Endodermal cell (in vitro differentiated cells): ENCODE results near the gene ERH. TPM values are rescaled to one million over a fixed set of nuclear protein-coding genes. Genes with fewer than 3 reads are reported as not detected.

Experiments used
- DNase-seq: peaks from one replicate; pipeline ENCODE4 v3.0.0-alpha.2; 2017
- H3K27ac ChIP-seq: 2 replicates; pipeline ENCODE4 v1.5.1; 2013; ENCODE audit warnings: mild to moderate bottlenecking, low read depth, low read length, moderate library complexity
- H3K27me3 ChIP-seq: 2 replicates; pipeline ENCODE4 v1.6.1; 2013; ENCODE audit warnings: mild to moderate bottlenecking, low read length, moderate library complexity; ENCODE audit not compliant: insufficient read depth, control insufficient read depth, poor library complexity, severe bottlenecking
- H3K36me3 ChIP-seq: 2 replicates; pipeline ENCODE4 v1.7.0; 2013; ENCODE audit warnings: mild to moderate bottlenecking, low read length, moderate library complexity; ENCODE audit not compliant: control insufficient read depth, insufficient read depth
- H3K4me1 ChIP-seq: one replicate; pipeline ENCODE4 v1.7.0; 2013; ENCODE audit warnings: low read length; ENCODE audit not compliant: control insufficient read depth, insufficient read depth
- H3K4me3 ChIP-seq: 2 replicates; pipeline ENCODE4 v1.5.1; 2013; ENCODE audit warnings: mild to moderate bottlenecking, low read length, moderate library complexity
- H3K9ac ChIP-seq: 2 replicates; pipeline ENCODE4 v1.6.1; 2013; ENCODE audit warnings: mild to moderate bottlenecking, low read length, moderate library complexity; ENCODE audit not compliant: poor library complexity, severe bottlenecking; ENCODE audit errors: extremely low read depth
- H3K9me3 ChIP-seq: 2 replicates; pipeline ENCODE4 v1.6.1; 2013; ENCODE audit warnings: mild to moderate bottlenecking, low read length, moderate library complexity; ENCODE audit not compliant: control insufficient read depth
- H3K27ac Mint-ChIP-seq: 2 replicates; pipeline ENCODE4 v1.8.0; 2020; ENCODE audit warnings: mixed read lengths
- H3K27me3 Mint-ChIP-seq: 2 replicates; pipeline ENCODE4 v1.8.0; 2021; ENCODE audit warnings: mild to moderate bottlenecking, mixed read lengths; ENCODE audit not compliant: insufficient read depth
- H3K36me3 Mint-ChIP-seq: 2 replicates; pipeline ENCODE4 v1.8.0; 2020; ENCODE audit warnings: low read depth, mixed read lengths
- H3K4me1 Mint-ChIP-seq: 2 replicates; pipeline ENCODE4 v1.8.0; 2020; ENCODE audit warnings: mixed read lengths
- H3K4me3 Mint-ChIP-seq: 2 replicates; pipeline ENCODE4 v1.8.0; 2020; ENCODE audit warnings: mild to moderate bottlenecking, moderate library complexity, mixed read lengths
- H3K9me3 Mint-ChIP-seq: 2 replicates; pipeline ENCODE4 v1.8.0; 2020; ENCODE audit warnings: mild to moderate bottlenecking, mixed read lengths
- CTCF ChIP-seq: fragments of 200-600 bp; sonication (generic); conservative IDR thresholded peaks from 2 replicates; pipeline ENCODE4 v1.5.0; 2021; ENCODE audit warnings: antibody characterized with exemption, mild to moderate bottlenecking
- WGBS, 2 experiments: methylation state at CpG; one replicate each; pipeline versions ENCODE4 v1.1.5 to v1.1.7; 2013; ENCODE audit warnings: missing lambda C conversion rate in 2 of 2, mixed read lengths in 1 of 2; ENCODE audit not compliant: insufficient coverage in 1 of 2, insufficient read length in 1 of 2; 5-methylcytosine and 5-hydroxymethylcytosine counted together
- total RNA-seq, 2 donors: library from RNA; stranded (reverse); fragmentation: NEBNext Ultra II Directional in 1 of 2; extraction: Animal tissue kit (Norgen Biotek cat#: 25700) in 1 of 2; gene quantifications; 2 replicates in 1 of 2; 3 replicates in 1 of 2; pipeline ENCODE4 v1.2.1, GENCODE V29; 2021

Gene ERH
- total RNA-seq, 2 donors from 2014 or later, result 325 to 340 TPM

GRCh38 chr14:69346710-69347109, 51.4 kb downstream of the ERH start:
- Histone ChIP-seq H3K36me3 (no peaks in the 10 kb centered on the region), H3K27me3 (no peaks in the 10 kb centered on the region), H3K9me3 (no peaks in the 10 kb centered on the region), H3K4me3 (no peak overlapping the region), H3K27ac (no peak overlapping the region), H3K4me1 (peaks cover 24% of the 10 kb centered on the region), H3K9ac (no peak overlapping the region)
- Mint-ChIP-seq H3K27me3 (peaks cover 3% of the 10 kb centered on the region), H3K27ac (no peak overlapping the region), H3K4me3 (no peak overlapping the region), H3K4me1 (peaks cover 31% of the 10 kb centered on the region), H3K9me3 (no peaks in the 10 kb centered on the region), H3K36me3 (no peaks in the 10 kb centered on the region)
- WGBS, 2 experiments, result 27 to 33% methylated on average over 4 to 9 of the region's 9 CpGs
- peak; percentile 97 for DNase-seq
- peak; percentile 96 for TF ChIP-seq CTCF

- H3K27me3 Mint-ChIP-seq, result peaks cover 3% of the 10 kb centered on the region
- no peaks in the 10 kb centered on the region for H3K27me3 ChIP-seq
- no peak overlapping the region for H3K27ac ChIP-seq
- no peaks in the 10 kb centered on the region for H3K36me3 Mint-ChIP-seq
- H3K9me3 Mint-ChIP-seq, result no peaks in the 10 kb centered on the region
- H3K9me3 ChIP-seq, result no peaks in the 10 kb centered on the region
- peaks cover 18% of the 10 kb centered on the region for H3K4me1 Mint-ChIP-seq
- H3K4me1 ChIP-seq, result peaks cover 15% of the 10 kb centered on the region
- H3K4me3 ChIP-seq, result no peak overlapping the region
- H3K27ac Mint-ChIP-seq, result peak overlapping the region; percentile 55
- no peak for TF ChIP-seq CTCF
- no peaks in the 10 kb centered on the region for H3K36me3 ChIP-seq
- WGBS, 2 experiments, result 69 to 71% methylated on average over 1 to 4 of the region's 4 CpGs
- no peak overlapping the region for H3K9ac ChIP-seq
- no peak for DNase-seq
- H3K4me3 Mint-ChIP-seq, result no peak overlapping the region
These were observed 52.7 kb downstream of the ERH start for GRCh38 chr14:69345402-69345801.

GRCh38 chr14:69344171-69344570, 53.9 kb downstream of the ERH start:
- Mint-ChIP-seq H3K27ac (no peak overlapping the region), H3K4me3 (no peak overlapping the region), H3K27me3 (peaks cover 3% of the 10 kb centered on the region), H3K9me3 (no peaks in the 10 kb centered on the region), H3K36me3 (no peaks in the 10 kb centered on the region), H3K4me1 (peaks cover 12% of the 10 kb centered on the region)
- TF ChIP-seq CTCF, result no peak
- Histone ChIP-seq H3K4me3 (no peak overlapping the region), H3K27me3 (no peaks in the 10 kb centered on the region), H3K9ac (no peak overlapping the region), H3K9me3 (no peaks in the 10 kb centered on the region), H3K36me3 (no peaks in the 10 kb centered on the region), H3K27ac (no peak overlapping the region), H3K4me1 (peaks cover 9% of the 10 kb centered on the region)
- no peak for DNase-seq
- WGBS, 2 experiments, result 85 to 89% methylated on average over 2 to 3 of the region's 3 CpGs
